ENCODE data around the gene GOLGB1.

Gene GOLGB1

DNA sequence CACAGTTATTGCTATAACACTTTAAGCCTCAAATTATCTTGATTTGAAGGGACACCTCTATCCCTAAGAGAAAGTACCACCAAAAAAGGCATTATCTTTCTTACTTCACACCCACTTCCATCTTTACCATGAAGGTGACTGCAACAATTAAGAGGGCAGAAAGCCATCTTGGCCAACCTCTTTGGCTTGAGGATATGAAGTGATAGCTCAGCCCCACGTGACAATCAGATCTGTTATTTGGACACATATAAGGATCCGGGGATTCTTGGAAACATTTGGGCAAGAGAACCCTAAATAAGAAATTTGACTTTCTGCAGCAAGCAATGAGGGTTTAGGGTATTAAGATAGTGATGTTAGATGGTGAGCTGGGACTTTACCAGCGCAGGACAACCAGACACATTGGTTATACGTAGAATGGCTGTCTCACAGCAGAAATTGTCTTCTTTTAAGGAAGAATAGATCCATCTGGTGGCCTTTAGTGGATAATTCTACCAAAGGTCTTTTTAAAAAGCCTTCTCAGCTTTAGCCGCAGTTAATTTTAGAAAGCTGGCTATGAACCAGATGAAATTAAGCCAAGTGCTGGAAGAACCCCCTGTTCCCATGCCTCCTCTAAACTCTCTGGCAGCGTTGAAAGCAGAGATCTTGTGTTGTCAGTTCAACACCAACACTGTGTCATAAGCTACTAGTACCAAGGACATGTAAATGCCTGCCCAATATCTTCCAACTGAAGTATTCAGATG is 101.2 kb downstream of the GOLGB1 start:
- no peak overlapping the region for H3K27ac Mint-ChIP-seq
- H3K4me1 Mint-ChIP-seq, result peaks cover 32% of the 10 kb centered on the region
- peaks cover 84% of the 10 kb centered on the region for H3K36me3 Mint-ChIP-seq
- H3K9me3 Mint-ChIP-seq, result no peaks in the 10 kb centered on the region
- DNase-seq (ENCODE audit: low spot score in 2 of 2) (peak in 1 of 2 donors; percentile 25), ATAC-seq (no peak)
- H3K4me3 Mint-ChIP-seq, result no peak overlapping the region

DNA sequence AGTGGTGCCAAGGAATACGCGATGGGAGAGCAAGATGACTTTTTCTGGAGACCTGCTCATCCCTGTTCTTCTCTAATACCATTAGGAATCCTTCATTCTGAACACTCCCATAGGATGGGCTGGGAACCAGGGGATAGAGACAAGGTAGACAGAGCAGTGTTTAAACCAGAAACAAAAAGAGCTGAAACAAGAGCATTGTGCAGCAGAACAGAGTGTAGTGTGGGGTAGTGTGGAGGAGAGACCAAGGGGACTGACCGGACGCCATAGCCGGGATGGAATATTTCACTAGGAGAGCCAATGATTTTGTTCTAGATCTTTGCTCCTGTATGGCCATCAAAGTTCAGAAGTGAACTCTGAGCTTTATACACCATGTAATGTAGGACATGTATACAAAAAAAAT is 104.5 kb downstream of the GOLGB1 start:
- Mint-ChIP-seq H3K36me3 (peaks cover 84% of the 10 kb centered on the region), H3K4me1 (peaks cover 12% of the 10 kb centered on the region), H3K9me3 (no peaks in the 10 kb centered on the region), H3K27ac (no peak overlapping the region), H3K4me3 (no peak overlapping the region)
- no peak for ATAC-seq
- no peak for DNase-seq (ENCODE audit: low spot score in 2 of 2)

DNA sequence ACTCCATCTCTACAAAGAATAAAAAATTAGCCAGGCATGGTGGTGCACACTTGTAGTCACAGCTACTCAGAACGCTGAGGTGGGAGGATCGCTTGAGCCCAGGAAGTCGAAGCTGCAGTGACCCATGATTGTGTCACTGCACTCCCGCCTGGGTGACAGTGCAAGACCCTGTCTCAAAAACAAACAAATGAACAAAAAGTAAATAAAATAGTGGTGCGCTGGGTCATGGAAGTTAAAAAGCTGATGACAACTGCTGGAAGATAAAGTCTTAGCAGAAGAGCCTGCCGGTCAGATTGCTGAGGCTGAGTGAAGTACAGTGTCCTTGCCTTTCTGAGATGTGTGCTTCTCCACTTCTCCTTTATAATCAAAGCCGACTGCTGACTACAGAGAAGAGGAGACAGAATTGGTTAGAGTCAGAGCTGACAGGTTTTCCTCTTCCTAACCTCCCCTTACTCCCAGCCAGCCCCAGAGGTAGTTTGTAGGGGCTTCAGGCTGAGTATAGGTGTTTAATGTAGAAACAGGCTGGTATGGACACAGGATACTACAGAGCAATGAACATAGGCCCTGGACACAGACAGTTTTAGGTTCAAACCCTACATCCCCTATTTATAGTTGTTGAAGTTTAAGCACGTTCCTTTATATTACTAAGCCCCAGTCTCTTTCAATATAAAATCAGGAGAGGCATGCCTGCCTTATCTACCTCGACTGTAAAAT is 106.8 kb downstream of the GOLGB1 start:
- no peak overlapping the region for H3K4me3 Mint-ChIP-seq
- H3K27ac Mint-ChIP-seq, result peak overlapping the region; percentile 26
- no peak for DNase-seq (ENCODE audit: low spot score in 2 of 2)
- no peak for ATAC-seq
- peaks cover 91% of the 10 kb centered on the region for H3K36me3 Mint-ChIP-seq
- H3K9me3 Mint-ChIP-seq, result no peaks in the 10 kb centered on the region
- peaks cover 6% of the 10 kb centered on the region for H3K4me1 Mint-ChIP-seq

DNA sequence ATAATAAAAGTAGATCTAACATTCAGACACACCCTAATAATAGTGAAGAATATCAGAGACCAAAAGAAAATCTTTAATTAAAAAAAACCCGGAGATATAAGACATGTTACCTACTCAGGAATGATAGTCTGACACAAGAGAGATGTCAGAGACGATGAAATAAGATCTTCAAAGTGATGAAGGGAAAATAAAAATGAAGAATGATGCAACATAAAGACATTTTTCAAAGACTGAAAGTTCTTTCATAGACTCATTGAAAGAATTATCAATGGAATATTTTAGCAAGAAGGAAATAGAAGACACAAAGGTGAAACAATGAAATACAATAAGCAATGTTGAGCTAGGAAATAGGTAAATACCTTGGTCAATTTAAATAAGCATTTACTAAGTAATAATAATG is 108.4 kb downstream of the GOLGB1 start:
- H3K36me3 Mint-ChIP-seq, result peaks cover 96% of the 10 kb centered on the region
- no peaks in the 10 kb centered on the region for H3K9me3 Mint-ChIP-seq
- no peak overlapping the region for H3K4me3 Mint-ChIP-seq
- no peak for ATAC-seq
- H3K4me1 Mint-ChIP-seq, result peaks cover 5% of the 10 kb centered on the region
- H3K27ac Mint-ChIP-seq, result peak overlapping the region; percentile 41
- DNase-seq (ENCODE audit: low spot score in 2 of 2), result no peak

DNA sequence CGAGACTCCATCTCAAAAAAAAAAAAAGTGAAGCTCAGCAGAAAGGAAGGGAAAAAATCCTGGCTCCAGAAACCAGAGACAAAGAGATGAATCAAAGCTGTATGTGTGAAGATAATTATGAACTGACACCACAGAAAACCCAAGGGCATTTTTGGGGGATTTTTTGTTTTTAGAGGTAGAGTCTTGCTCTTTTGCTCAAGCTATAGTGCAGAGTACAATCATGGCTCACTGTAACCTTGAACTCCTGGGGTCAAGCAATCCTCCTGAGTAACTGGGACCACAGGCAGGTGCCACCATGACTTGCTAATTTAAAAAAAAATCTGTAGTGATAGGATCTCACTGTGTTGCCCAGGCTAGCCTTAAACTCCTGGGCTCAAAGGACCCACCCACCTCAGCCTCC is 111.6 kb downstream of the GOLGB1 start:
- Mint-ChIP-seq H3K36me3 (peaks cover 100% of the 10 kb centered on the region), H3K4me3 (no peak overlapping the region), H3K4me1 (peaks cover 6% of the 10 kb centered on the region), H3K27ac (peak overlapping the region; percentile 49), H3K9me3 (no peaks in the 10 kb centered on the region)
- DNase-seq (ENCODE audit: low spot score in 2 of 2), result no peak
- no peak for ATAC-seq

GRCh38 chr3:121630355-121630754 is 119.2 kb downstream of the GOLGB1 start:
- peak overlapping the region; percentile 83 for H3K27ac Mint-ChIP-seq
- peaks cover 65% of the 10 kb centered on the region for H3K36me3 Mint-ChIP-seq
- H3K4me1 Mint-ChIP-seq, result no peaks in the 10 kb centered on the region

DNA sequence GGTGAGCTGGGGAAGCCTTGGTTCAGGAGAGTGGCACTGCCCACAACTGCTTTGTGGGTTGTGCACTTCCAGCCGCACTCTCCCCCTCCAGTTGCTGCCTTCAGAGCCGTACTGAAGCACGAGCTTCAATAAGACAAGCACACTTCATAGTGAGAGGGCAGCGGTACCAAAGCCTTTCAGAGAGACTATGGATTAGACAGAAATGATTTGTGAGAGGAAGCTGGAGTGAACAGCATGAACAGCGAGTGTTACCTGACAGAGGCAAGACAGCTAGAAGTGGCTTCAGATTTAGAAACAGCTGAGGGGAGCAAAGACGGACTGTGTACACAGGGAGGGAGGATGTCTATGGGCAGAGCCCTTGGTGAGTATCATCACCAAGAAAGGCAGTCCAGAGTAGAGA is 119.9 kb downstream of the GOLGB1 start:
- no peak for ATAC-seq
- H3K4me1 Mint-ChIP-seq, result no peaks in the 10 kb centered on the region
- DNase-seq (ENCODE audit: low spot score in 2 of 2), result no peak
- H3K9me3 Mint-ChIP-seq, result no peaks in the 10 kb centered on the region
- no peak overlapping the region for H3K4me3 Mint-ChIP-seq
- no peak overlapping the region for H3K27ac Mint-ChIP-seq
- peaks cover 58% of the 10 kb centered on the region for H3K36me3 Mint-ChIP-seq

More at GRCh38 chr3:121630355-121630754, 119.2 kb downstream of the GOLGB1 start:
- no peak overlapping the region for H3K4me3 Mint-ChIP-seq
- no peak for DNase-seq (ENCODE audit: low spot score in 2 of 2)
- no peaks in the 10 kb centered on the region for H3K9me3 Mint-ChIP-seq
- no peak for ATAC-seq

DNA sequence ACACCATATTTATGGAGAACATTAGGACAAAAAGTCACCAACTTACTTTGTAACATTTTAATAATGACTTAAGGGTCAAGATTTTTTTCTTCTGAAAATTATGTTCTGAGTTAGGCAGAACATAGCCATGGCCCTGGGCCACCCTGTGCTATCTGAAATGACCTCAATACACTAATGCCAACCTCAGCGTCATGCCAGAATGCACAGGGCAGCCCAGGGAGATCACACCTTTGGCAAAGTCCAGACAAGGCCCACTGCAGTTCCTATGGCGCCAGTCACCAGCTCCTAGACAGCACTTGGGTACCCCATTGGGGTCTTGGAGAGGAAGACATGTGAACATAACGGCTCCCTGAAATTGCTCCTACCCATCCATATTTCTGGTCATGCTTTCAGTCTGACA is 121.9 kb downstream of the GOLGB1 start:
- Mint-ChIP-seq H3K36me3 (peaks cover 38% of the 10 kb centered on the region), H3K27ac (no peak overlapping the region), H3K4me3 (no peak overlapping the region), H3K9me3 (no peaks in the 10 kb centered on the region), H3K4me1 (no peaks in the 10 kb centered on the region)
- no peak for ATAC-seq
- no peak for DNase-seq (ENCODE audit: low spot score in 2 of 2)

DNA sequence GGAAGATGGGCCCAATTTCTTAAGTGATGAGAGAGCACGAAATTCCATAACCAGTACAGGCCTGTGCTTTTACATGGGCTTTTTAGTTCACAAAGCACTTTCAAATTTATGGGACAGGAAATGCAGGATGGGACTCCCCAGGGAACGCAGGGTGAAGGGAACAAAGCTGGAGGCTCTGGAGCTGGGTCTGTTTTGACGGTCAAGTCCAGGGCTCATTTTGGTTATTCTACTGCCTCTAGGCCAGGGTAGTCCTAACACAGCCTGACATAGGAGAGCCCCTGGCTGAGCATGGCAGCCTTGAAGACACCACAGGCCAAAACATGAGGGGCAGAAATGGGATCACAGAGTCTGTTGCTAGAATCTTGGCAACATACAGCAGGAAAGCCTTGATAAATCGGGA is 122.3 kb downstream of the GOLGB1 start:
- Mint-ChIP-seq H3K4me3 (no peak overlapping the region), H3K27ac (no peak overlapping the region)

GRCh38 chr3:121626495-121626894 is 123.0 kb downstream of the GOLGB1 start:
- no peak for ATAC-seq
- H3K4me1 Mint-ChIP-seq, result no peaks in the 10 kb centered on the region
- H3K27ac Mint-ChIP-seq, result no peak overlapping the region

More for the DNA sequence above, 122.3 kb downstream of the GOLGB1 start:
- no peak for ATAC-seq
- DNase-seq (ENCODE audit: low spot score in 2 of 2), result no peak
- H3K4me1 Mint-ChIP-seq, result no peaks in the 10 kb centered on the region
- H3K9me3 Mint-ChIP-seq, result no peaks in the 10 kb centered on the region
- H3K36me3 Mint-ChIP-seq, result peaks cover 34% of the 10 kb centered on the region

DNA sequence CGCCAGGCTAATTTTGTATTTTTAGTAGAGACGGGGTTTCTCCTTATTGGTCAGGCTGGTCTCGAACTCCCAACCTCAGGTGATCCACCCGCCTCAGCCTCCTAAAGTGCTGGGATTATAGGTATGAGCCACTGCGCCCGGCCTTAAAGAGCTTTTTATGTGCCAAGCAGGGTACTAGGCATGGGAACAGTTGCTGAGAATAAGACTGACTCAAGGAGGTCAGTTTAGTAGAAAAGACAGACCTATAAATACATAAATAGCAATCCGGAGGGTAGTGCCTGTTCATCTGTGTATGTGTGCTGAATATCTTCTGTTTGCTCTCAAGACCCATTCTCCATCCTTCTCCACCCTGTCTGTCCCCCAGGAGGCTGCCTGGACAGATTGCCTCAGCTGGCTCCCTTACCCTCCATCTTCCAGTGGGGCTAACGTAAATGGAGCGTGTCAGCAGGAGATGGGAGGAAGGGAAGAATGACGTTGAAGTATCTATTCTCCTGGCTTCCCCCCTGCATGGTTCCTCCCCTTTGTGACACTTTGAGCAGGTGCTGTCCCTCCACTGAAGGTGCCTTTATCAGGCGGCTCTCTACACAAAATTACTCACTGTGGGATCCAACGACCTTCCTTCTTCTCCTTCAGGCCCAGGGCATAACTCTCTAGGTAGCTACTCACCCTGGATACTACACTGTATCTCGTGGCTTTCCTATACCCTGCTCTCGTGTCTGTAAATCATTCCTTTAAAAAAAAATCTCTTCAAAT is 125.2 kb downstream of the GOLGB1 start:
- peaks cover 5% of the 10 kb centered on the region for H3K36me3 Mint-ChIP-seq
- ATAC-seq (no peak), DNase-seq (ENCODE audit: low spot score in 2 of 2) (no peak)
- H3K4me3 Mint-ChIP-seq, result no peak overlapping the region
- no peak overlapping the region for H3K27ac Mint-ChIP-seq
- no peaks in the 10 kb centered on the region for H3K9me3 Mint-ChIP-seq
- H3K4me1 Mint-ChIP-seq, result no peaks in the 10 kb centered on the region

More at GRCh38 chr3:121626495-121626894, 123.0 kb downstream of the GOLGB1 start:
- DNase-seq (ENCODE audit: low spot score in 2 of 2), result no peak
- H3K36me3 Mint-ChIP-seq, result peaks cover 27% of the 10 kb centered on the region
- no peak overlapping the region for H3K4me3 Mint-ChIP-seq
- H3K9me3 Mint-ChIP-seq, result no peaks in the 10 kb centered on the region

- Mint-ChIP-seq H3K36me3 (no peaks in the 10 kb centered on the region), H3K4me3 (no peak overlapping the region)
Observed at GRCh38 chr3:121621491-121621890, 128.1 kb downstream of the GOLGB1 start.

DNA sequence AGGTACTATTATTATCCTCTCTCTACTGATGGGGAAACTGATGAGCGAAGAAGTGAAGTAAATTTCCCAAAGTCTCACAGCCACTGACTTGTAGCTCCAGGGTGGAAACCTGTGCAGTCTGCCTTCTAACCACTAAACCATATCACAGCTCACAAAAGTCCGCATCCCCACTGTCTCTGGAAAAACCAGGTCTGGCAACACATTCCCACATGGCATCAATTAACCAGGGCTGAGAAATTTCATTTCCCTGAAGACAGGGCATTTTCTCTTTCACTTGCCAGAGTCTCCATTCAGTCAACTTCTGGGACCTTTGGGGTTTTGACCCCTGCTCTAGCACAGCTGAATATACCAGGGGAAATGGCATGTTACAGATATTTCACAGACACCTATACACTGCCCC is 129.8 kb downstream of the GOLGB1 start:
- no peak overlapping the region for H3K4me3 Mint-ChIP-seq
- no peaks in the 10 kb centered on the region for H3K36me3 Mint-ChIP-seq
- ATAC-seq (no peak), DNase-seq (ENCODE audit: low spot score in 2 of 2) (no peak)
- no peaks in the 10 kb centered on the region for H3K4me1 Mint-ChIP-seq
- no peak overlapping the region for H3K27ac Mint-ChIP-seq
- H3K9me3 Mint-ChIP-seq, result no peaks in the 10 kb centered on the region

More at GRCh38 chr3:121621491-121621890, 128.1 kb downstream of the GOLGB1 start:
- Mint-ChIP-seq H3K4me1 (no peaks in the 10 kb centered on the region), H3K27ac (no peak overlapping the region), H3K9me3 (no peaks in the 10 kb centered on the region)
- ATAC-seq (no peak), DNase-seq (ENCODE audit: low spot score in 2 of 2) (no peak)

Data from stimulated activated effector memory CD8-positive, alpha-beta T cell treated with anti-CD3 and anti-CD28 coated beads, Interleukin-12 subunit alpha, Interleukin-12 subunit beta, amount 100 ng/mL, for 72 hours (primary cell).